ENCODE results near the gene CLCA2. TPM values are rescaled to one million over a fixed set of nuclear protein-coding genes. Genes with fewer than 3 reads are reported as not detected.

Gene CLCA2
- polyA plus RNA-seq, 2 donors: 66.5 to 109 TPM

DNA sequence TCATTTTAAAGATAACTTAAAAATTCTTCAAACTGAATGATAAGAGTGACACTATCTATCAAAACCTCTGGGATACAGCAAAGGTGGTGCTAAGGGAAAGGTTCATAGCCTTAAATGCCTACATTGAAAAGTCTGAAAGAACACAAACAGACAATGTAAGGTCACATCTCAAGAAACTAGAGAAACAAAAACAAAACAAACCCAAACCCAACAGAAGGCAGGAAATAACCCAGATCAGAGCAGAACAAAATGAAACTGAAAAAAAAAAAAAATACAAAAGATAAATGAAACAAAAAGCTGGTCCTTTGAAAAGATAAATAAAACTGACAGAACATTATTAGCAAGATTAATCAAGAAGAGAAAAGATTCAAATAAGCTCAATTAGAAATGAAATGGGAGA is 34.7 kb upstream of the CLCA2 start:
- Histone ChIP-seq H3K36me3 (ENCODE audit: control insufficient read depth in 2 of 2, insufficient read depth in 2 of 2, low read length in 1 of 2) (no peaks in the 10 kb centered on the region), H3K9me3 (ENCODE audit: control insufficient read depth in 2 of 2, insufficient read depth in 1 of 2, low read depth in 1 of 2, low read length in 1 of 2) (no peaks in the 10 kb centered on the region), H3K27me3 (ENCODE audit: control insufficient read depth in 1 of 2, insufficient read depth in 2 of 2, low read length in 2 of 2) (no peaks in the 10 kb centered on the region), H3K4me1 (ENCODE audit: control insufficient read depth in 2 of 2, insufficient read depth in 2 of 2, low read length in 1 of 2) (no peaks in the 10 kb centered on the region), H3K27ac (ENCODE audit: low read depth in 2 of 2, low read length in 1 of 2) (no peak overlapping the region), H3K4me3 (ENCODE audit: low read depth in 1 of 2, low read length in 2 of 2) (no peak overlapping the region)

DNA sequence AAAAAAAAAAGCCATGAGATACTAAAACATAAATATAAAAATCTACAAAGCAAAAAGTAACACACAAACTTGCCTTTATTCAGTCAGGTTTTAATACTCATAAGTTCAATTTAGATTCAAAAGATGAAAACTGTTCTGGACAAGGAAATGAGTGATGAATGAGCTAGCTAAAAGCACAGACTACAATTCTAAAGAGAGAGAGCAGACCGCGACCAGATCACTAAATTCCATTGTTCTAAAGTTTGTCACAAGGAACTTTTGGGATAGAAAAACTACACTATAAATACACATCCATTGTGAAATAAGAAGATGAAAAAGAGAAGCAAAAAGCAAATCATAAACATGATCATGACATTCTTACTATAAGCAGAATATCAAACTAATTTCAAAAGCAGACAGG is 29.6 kb upstream of the CLCA2 start:
- no peak overlapping the region for H3K27ac ChIP-seq (ENCODE audit: low read depth in 2 of 2, low read length in 1 of 2)
- H3K27me3 ChIP-seq (ENCODE audit: control insufficient read depth in 1 of 2, insufficient read depth in 2 of 2, low read length in 2 of 2): no peaks in the 10 kb centered on the region
- H3K4me1 ChIP-seq (ENCODE audit: control insufficient read depth in 2 of 2, insufficient read depth in 2 of 2, low read length in 1 of 2): no peaks in the 10 kb centered on the region
- H3K9me3 ChIP-seq (ENCODE audit: control insufficient read depth in 2 of 2, insufficient read depth in 1 of 2, low read depth in 1 of 2, low read length in 1 of 2): no peaks in the 10 kb centered on the region
- no peaks in the 10 kb centered on the region for H3K36me3 ChIP-seq (ENCODE audit: control insufficient read depth in 2 of 2, insufficient read depth in 2 of 2, low read length in 1 of 2)
- no peak overlapping the region for H3K4me3 ChIP-seq (ENCODE audit: low read depth in 1 of 2, low read length in 2 of 2)
- WGBS, 2 donors: 51% methylated on average over 2 of the region's 2 CpGs

DNA sequence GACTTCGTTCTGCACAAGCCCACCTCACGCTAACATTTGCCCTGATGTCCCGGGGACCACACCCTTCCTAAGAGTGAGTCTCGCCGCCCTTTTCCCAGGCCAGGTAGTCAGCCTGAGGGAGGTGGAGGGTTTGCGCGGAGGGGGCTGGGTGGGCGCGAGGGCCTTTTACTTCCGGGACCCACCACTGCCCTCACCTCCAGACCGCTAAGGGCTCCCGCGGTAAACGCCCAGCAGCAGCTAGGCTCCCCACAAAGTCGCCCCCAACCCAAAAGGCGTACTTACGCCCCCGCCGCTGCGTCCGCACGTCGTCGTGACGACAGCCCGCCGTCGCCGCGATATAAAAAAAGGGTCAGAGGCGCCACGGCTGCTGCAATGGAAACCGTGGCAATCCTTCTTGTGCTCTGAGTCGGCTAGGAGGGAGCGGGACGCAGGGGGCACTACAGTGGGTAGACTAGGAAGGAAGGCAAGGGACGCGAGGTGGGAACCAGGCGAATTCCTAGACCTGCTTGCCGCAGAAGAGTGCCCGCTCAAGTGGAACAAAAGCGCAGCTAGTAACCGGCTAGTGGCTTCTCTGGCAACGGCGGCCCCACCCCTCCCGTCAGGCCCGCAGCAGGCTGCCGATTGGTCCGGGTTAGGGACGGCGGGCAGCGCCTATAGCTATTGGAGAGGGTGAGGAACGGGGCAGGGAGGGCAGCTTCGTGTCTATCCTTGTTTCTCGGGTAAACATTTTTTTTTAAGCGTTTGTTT is 28.0 kb upstream of the CLCA2 start, which contains the start of gene ODF2L:
ODF2L (minus strand) TSS at position 573 of the 747 bp plus-strand sequence. CDS start 9,296 bp downstream, outside the sequence.
- H3K4me1 ChIP-seq (ENCODE audit: control insufficient read depth in 2 of 2, insufficient read depth in 2 of 2, low read length in 1 of 2): no peaks in the 10 kb centered on the region
- 0% methylated on average over 56 of the region's 56 CpGs for WGBS, 2 donors
- H3K9me3 ChIP-seq (ENCODE audit: control insufficient read depth in 2 of 2, insufficient read depth in 1 of 2, low read depth in 1 of 2, low read length in 1 of 2): no peaks in the 10 kb centered on the region
- H3K36me3 ChIP-seq (ENCODE audit: control insufficient read depth in 2 of 2, insufficient read depth in 2 of 2, low read length in 1 of 2): no peaks in the 10 kb centered on the region
- peak within 1 kb of the TSS; percentile 85 to 92 for H3K4me3 ChIP-seq (ENCODE audit: low read depth in 1 of 2, low read length in 2 of 2)
- H3K27ac ChIP-seq (ENCODE audit: low read depth in 2 of 2, low read length in 1 of 2): peak within 1 kb of the TSS; percentile 77 to 85
- H3K27me3 ChIP-seq (ENCODE audit: control insufficient read depth in 1 of 2, insufficient read depth in 2 of 2, low read length in 2 of 2): no peaks in the 10 kb centered on the region

DNA sequence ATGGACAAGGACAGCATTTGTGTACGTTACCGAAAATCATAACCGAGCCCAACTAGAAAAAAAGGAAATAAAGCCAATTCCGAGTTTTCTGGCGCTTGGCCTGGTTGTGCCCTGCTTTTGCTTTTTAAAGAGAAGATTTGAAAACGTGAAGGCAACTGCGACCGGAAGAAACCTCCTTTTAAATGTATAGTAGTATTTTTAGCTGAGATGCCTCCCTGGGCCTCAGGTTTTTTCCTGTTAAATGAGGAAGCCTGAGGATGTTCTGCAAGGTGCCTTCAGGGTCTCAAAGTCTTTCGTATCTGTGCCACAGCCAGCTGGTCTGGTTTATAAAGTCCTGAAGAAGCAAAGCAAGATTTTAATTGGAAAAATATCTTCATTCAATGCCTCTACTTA is 27.5 kb upstream of the CLCA2 start:
- Histone ChIP-seq H3K9me3 (ENCODE audit: control insufficient read depth in 2 of 2, insufficient read depth in 1 of 2, low read depth in 1 of 2, low read length in 1 of 2) (no peaks in the 10 kb centered on the region), H3K27ac (ENCODE audit: low read depth in 2 of 2, low read length in 1 of 2) (peak overlapping the region; percentile 77 to 85), H3K36me3 (ENCODE audit: control insufficient read depth in 2 of 2, insufficient read depth in 2 of 2, low read length in 1 of 2) (no peaks in the 10 kb centered on the region), H3K4me3 (ENCODE audit: low read depth in 1 of 2, low read length in 2 of 2) (peak overlapping the region; percentile 85 to 92), H3K4me1 (ENCODE audit: control insufficient read depth in 2 of 2, insufficient read depth in 2 of 2, low read length in 1 of 2) (no peaks in the 10 kb centered on the region), H3K27me3 (ENCODE audit: control insufficient read depth in 1 of 2, insufficient read depth in 2 of 2, low read length in 2 of 2) (no peaks in the 10 kb centered on the region)
- WGBS, 2 donors: 0 to 2% methylated on average over 9 of the region's 9 CpGs

DNA sequence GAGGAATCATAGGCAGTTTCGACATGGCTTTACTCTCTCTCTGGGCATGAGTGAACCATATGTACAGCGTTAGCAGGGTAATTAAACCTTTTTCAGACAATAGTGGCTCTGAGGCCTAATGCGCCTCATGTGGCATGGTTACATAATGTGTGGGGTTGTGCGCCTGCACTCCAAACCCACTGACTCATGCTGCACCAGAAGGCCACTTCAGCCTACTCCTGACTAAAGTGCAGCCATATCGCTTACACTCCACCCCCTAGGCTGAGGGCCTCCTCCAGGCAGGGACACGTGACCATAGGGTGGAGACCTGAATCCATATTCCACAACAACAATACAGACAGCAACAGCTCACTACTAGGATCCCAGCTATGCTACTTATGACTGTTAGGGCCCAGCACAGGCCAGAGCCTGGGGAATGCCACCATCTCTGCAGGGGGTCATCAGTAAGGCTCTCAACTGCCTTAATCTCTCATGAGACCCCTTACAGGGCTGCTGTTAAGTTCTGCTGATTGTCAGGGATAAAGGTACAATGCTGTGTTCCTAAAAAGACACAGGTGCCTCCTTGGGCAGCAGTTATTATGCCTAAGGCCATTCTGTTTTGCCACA is 14.5 kb upstream of the CLCA2 start:
- no peaks in the 10 kb centered on the region for H3K4me1 ChIP-seq (ENCODE audit: control insufficient read depth in 2 of 2, insufficient read depth in 2 of 2, low read length in 1 of 2)
- 89 to 90% methylated on average over 6 of the region's 6 CpGs for WGBS, 2 donors
- H3K9me3 ChIP-seq (ENCODE audit: control insufficient read depth in 2 of 2, insufficient read depth in 1 of 2, low read depth in 1 of 2, low read length in 1 of 2): no peaks in the 10 kb centered on the region
- H3K27ac ChIP-seq (ENCODE audit: low read depth in 2 of 2, low read length in 1 of 2): no peak overlapping the region
- no peak overlapping the region for H3K4me3 ChIP-seq (ENCODE audit: low read depth in 1 of 2, low read length in 2 of 2)
- H3K36me3 ChIP-seq (ENCODE audit: control insufficient read depth in 2 of 2, insufficient read depth in 2 of 2, low read length in 1 of 2): no peaks in the 10 kb centered on the region
- no peaks in the 10 kb centered on the region for H3K27me3 ChIP-seq (ENCODE audit: control insufficient read depth in 1 of 2, insufficient read depth in 2 of 2, low read length in 2 of 2)

DNA sequence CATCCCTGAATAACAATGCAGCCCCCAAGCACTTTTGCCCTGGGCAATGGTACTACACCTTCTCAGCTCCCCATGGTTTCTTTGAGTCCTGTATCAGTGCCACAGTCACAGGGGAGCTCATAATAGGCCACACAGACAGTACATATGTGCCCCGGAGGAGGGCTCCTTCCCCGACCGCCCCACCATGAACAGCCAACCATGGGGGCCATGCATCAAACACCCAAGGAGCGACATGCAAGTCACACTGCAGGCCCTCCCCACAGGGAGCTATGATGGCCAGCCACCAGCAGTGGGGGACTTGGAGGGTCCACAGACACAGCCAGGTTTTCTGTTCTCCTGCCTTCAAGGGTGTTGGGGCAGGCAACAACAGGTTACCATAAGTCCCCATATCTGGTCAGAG is 13.1 kb upstream of the CLCA2 start:
- Histone ChIP-seq H3K36me3 (ENCODE audit: control insufficient read depth in 2 of 2, insufficient read depth in 2 of 2, low read length in 1 of 2) (no peaks in the 10 kb centered on the region), H3K27me3 (ENCODE audit: control insufficient read depth in 1 of 2, insufficient read depth in 2 of 2, low read length in 2 of 2) (no peaks in the 10 kb centered on the region), H3K27ac (ENCODE audit: low read depth in 2 of 2, low read length in 1 of 2) (no peak overlapping the region), H3K4me1 (ENCODE audit: control insufficient read depth in 2 of 2, insufficient read depth in 2 of 2, low read length in 1 of 2) (peaks cover 0 to under 1% of the 10 kb centered on the region in 2 donors), H3K4me3 (ENCODE audit: low read depth in 1 of 2, low read length in 2 of 2) (no peak overlapping the region), H3K9me3 (ENCODE audit: control insufficient read depth in 2 of 2, insufficient read depth in 1 of 2, low read depth in 1 of 2, low read length in 1 of 2) (no peaks in the 10 kb centered on the region)
- WGBS, 2 donors: 96 to 98% methylated on average over 4 of the region's 4 CpGs

DNA sequence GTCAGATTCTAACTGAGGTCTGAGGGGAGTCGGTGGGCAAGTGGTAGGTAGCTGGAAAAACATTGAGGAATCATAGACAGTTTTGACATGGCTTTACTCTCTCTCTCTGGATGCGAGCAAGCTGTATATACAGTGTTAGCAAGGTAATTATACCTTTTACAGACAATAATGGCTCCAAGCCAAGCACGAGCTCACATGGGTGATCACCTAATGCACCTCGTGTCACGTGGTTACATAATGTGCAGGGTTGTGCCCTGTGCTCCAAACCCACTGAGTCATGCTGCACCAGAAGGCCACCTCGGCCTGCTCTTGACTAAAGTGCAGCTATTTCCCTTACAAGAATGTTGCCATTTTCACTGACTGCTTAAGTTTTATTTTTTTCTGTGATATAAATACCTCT is 7.6 kb upstream of the CLCA2 start:
- H3K4me1 ChIP-seq (ENCODE audit: control insufficient read depth in 2 of 2, insufficient read depth in 2 of 2, low read length in 1 of 2): peaks cover 0 to 5% of the 10 kb centered on the region in 2 donors
- H3K4me3 ChIP-seq (ENCODE audit: low read depth in 1 of 2, low read length in 2 of 2): no peak overlapping the region
- no peaks in the 10 kb centered on the region for H3K27me3 ChIP-seq (ENCODE audit: control insufficient read depth in 1 of 2, insufficient read depth in 2 of 2, low read length in 2 of 2)
- no peaks in the 10 kb centered on the region for H3K9me3 ChIP-seq (ENCODE audit: control insufficient read depth in 2 of 2, insufficient read depth in 1 of 2, low read depth in 1 of 2, low read length in 1 of 2)
- H3K36me3 ChIP-seq (ENCODE audit: control insufficient read depth in 2 of 2, insufficient read depth in 2 of 2, low read length in 1 of 2): no peaks in the 10 kb centered on the region
- 53 to 58% methylated on average over 6 of the region's 6 CpGs for WGBS, 2 donors
- no peak overlapping the region for H3K27ac ChIP-seq (ENCODE audit: low read depth in 2 of 2, low read length in 1 of 2)

DNA sequence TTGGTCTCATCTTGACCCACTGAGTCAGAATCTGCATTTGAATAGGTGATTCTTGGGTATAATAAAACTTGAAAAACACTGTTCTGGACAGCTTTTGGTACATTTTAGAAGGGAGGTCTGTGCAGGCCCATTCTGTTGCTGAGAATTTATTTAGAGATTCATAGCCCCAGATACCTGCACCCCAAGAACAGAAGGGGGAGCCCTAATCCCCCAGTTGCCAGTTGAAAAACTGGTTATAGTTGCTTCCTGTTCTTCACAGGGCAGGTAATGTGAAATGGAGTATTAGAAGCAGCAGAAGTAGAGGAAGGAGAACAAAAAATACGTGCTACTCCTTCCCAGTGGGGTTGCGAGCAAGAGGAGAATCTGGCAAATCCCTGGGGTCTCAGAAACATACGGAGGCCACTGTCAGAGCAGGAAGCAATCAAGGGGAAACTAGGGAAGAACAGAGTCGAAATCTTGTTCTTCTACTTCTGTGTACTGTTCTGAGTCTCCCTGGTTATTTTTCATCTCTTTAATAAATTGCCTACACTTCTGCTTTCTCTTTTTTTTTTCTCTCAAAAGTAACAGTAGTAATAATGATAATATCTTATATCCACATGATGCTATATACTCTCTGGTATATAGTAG is 4.6 kb upstream of the CLCA2 start:
- H3K36me3 ChIP-seq (ENCODE audit: control insufficient read depth in 2 of 2, insufficient read depth in 2 of 2, low read length in 1 of 2): no peaks in the 10 kb centered on the region
- H3K4me1 ChIP-seq (ENCODE audit: control insufficient read depth in 2 of 2, insufficient read depth in 2 of 2, low read length in 1 of 2): peaks cover 3 to 10% of the 10 kb centered on the region in 2 donors
- peak overlapping the region; percentile 57 to 83 for H3K27ac ChIP-seq (ENCODE audit: low read depth in 2 of 2, low read length in 1 of 2)
- 32 to 41% methylated on average over 4 of the region's 4 CpGs for WGBS, 2 donors
- peak overlapping the region in 1 of 2 donors; percentile 11 for H3K4me3 ChIP-seq (ENCODE audit: low read depth in 1 of 2, low read length in 2 of 2)
- H3K27me3 ChIP-seq (ENCODE audit: control insufficient read depth in 1 of 2, insufficient read depth in 2 of 2, low read length in 2 of 2): no peaks in the 10 kb centered on the region
- H3K9me3 ChIP-seq (ENCODE audit: control insufficient read depth in 2 of 2, insufficient read depth in 1 of 2, low read depth in 1 of 2, low read length in 1 of 2): no peaks in the 10 kb centered on the region

DNA sequence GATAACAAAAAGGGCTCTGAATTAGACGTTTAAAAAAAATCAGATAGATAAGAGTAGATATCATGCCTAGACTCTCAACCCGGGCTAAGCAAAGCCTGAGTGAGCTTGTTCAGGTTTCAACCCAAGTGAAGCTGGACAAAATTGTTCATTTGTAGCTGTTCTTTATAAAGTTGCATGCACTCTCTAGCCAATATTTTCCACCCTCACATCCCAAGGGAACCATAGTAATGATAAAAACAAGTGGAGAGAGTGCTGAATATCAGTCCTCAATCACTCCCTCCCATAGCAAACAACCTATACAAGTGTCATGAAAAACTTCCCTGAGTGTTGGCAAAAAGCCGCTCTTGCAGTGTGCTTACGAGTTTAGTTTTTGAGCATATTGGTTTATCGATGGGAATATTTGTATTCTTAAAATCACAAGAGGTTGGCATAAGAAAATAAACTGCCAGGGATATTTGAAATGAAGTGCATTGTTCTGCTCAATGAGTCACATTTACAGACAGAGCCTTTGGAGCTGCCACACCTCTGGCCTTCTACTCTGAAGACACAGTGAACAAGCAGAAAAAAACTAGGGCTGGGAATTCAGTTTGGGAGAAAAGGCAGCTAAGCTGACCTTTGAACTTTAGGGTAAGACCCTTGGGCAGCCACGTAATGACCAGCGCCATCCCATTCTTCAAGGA is 2.2 kb upstream of the CLCA2 start:
- no peaks in the 10 kb centered on the region for H3K27me3 ChIP-seq (ENCODE audit: control insufficient read depth in 1 of 2, insufficient read depth in 2 of 2, low read length in 2 of 2)

More for the DNA sequence above, 2.2 kb upstream of the CLCA2 start:
- H3K36me3 ChIP-seq (ENCODE audit: control insufficient read depth in 2 of 2, insufficient read depth in 2 of 2, low read length in 1 of 2): no peaks in the 10 kb centered on the region
- H3K4me1 ChIP-seq (ENCODE audit: control insufficient read depth in 2 of 2, insufficient read depth in 2 of 2, low read length in 1 of 2): peaks cover 3 to 4% of the 10 kb centered on the region in 2 donors
- peak overlapping the region; percentile 82 to 90 for H3K27ac ChIP-seq (ENCODE audit: low read depth in 2 of 2, low read length in 1 of 2)
- no peak overlapping the region for H3K4me3 ChIP-seq (ENCODE audit: low read depth in 1 of 2, low read length in 2 of 2)
- no peaks in the 10 kb centered on the region for H3K9me3 ChIP-seq (ENCODE audit: control insufficient read depth in 2 of 2, insufficient read depth in 1 of 2, low read depth in 1 of 2, low read length in 1 of 2)
- WGBS, 2 donors: 55 to 63% methylated on average over 7 of the region's 7 CpGs

Data from esophagus (tissue), 2 donors.